Measurements from ENCODE around the gene ZSCAN26.
"Not testable (repeated sequence)": the region's sequence is repeated elsewhere in the genome, so short reads cannot be mapped to it uniquely, and the experiment has no call there.

ZSCAN26 gene

DNA sequence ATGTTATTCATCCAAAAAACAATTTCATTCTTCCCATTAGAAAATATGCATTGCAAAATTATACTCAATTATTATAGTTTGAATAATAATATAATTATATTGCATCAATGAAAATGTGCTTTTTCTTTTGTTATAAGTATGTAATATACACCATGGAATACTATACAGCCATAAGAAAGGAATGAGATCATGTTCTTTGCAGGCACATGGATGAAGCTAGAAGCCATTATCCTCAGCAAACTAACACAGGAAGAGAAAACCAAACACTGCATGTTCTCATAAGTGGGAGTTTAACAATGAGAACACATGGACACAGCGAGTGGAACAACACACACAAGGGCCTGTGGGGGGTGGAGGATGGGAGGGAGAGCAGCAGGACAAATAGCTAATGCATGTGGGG lies 9.9 kb upstream of the ZSCAN26 start:
- no peak for DNase-seq

DNA sequence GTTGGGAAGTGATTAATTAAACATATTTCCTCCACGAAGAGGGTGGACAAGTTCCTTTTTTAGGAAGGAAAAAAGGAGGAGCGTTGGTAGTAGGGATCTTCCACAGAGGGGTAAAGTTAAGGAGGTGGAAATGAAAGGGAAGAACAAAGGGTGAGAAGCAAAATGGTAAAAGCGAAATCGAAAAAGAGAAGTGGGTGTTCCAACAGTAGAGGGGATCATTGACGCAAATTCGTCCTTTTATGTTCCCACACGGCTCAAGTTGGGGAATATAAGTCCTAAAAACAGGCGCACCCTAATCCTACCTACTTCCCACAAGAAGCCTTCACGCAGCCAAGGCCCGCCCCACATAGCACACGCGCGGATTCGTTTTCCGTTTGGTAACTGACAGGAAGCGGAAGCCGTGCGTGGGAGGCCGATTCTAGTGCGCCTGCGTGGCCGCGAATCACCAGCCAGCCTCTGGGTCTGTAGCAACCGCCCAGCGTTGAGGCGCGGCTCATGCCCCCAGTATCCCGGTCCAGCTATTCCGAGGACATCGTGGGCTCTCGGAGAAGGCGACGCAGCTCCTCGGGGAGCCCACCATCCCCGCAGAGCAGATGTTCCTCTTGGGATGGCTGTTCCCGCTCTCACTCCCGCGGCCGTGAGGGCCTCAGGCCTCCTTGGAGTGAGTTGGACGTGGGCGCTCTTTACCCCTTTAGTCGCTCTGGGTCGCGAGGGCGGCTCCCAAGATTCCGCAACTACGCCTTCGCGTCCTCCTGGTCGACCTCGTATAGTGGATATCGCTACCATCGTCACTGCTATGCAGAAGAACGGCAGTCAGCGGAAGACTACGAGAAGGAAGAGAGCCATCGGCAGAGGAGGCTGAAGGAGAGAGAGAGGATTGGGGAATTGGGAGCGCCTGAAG lies 7.8 kb upstream of the ZSCAN26 start, which contains the start of gene NKAPL:
NKAPL (plus strand) TSS at position 421 of the 901 bp plus-strand sequence; CDS start at position 496, 75 bp downstream.
- DNase-seq, result no peak

DNA sequence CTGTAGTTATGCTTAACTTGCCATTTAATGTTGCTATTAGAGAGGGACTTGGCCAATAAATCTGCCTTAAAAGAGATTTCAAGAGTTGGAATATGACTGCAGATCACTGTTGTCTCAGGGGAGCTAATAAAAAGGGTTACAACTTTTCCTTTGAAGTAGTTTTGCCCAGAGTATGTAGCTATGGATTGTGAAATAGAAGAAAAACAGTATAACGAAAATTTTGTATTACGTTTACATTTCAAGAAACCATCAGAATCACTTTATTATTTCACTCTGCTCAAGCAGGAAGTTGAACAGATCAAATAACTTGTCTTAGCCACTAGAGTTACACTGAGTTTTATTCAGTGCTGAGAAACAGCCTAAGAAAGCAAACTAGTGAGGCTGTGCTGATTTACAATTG lies 3.0 kb upstream of the ZSCAN26 start:
- DNase-seq, result no peak

DNA sequence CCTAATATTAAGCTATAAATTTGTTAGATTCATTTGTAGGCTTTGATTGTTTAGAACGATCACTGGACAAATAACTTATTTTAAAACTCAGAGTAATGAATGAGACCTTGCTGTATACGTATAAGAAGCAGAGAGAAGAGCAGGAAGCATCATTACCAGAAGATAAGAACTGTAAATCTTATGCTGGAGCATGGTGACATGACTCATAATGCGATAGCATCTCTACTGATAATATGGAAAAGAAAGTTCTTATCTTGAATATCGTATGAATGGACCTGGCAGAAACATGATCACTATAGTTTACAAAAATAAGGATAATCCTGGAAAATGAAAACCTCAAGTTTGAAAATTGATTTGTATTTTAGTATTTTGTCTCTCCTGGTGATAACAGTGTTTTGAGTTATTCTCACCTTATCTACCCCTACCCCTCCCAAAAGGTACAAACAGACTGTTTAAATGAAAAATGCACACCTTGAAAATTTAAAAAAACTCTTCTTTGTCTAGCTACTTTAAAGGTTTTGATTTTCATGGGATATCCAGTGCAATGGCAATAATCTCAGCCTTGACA lies 2.0 kb upstream of the ZSCAN26 start:
- no peak for DNase-seq

DNA sequence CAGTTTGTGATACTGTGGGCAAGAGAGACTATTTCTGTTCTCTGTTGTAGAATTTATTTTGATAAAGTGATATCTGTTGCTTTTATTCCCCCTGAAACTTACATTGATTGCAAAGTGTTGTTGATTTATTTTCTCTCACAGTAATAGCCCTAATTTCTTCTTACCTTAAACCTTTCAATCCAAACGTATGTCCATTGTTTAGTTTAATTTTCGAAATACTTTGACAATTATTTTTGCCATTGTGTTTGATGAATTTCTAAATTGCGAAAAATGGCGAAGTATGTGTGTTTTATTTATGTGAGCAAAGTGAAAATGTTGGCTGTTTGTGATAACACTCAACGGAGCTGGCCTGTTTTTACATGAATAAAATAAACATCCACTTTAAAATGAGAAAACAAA lies 381 bp upstream of the ZSCAN26 start:
- no peak for DNase-seq

DNA sequence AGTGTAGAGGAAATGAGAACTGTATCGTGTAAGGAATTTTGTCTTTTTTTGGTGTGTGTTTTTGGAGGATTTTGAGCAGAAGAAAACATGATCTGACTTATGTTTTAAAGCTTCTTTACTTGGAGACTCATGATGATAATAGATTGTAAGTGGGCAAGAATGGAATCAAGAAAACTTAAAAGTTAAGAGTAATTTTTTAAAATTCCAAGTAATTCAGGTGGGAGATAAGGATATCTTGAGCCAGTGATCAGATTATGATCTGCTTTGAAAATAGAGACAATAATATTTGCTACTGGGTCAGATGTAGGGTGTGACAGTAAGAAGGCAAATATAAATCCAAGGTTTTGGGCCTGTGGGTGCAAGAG lies 734 bp downstream of the ZSCAN26 start:
- DNase-seq, result no peak

DNA sequence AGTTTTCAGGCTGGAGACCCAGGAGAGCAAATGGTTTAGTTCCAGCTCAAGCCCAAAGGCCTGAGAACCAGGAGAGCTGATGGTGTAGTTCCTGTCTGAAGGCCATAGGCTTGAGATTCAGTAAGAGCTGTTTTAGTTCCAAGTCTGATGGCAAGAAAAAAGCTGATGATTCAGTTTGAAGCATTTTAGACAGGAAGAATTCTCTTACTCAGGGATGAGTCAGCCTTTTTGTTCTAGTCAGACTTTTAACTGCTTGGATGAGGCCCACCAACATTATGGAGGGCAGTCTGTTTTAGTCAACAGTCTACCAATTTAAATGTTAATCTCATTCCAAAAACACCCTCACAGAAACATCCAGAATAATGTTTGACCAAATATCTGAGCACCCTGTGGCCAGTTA lies 2.5 kb downstream of the ZSCAN26 start:
- no peak for DNase-seq

DNA sequence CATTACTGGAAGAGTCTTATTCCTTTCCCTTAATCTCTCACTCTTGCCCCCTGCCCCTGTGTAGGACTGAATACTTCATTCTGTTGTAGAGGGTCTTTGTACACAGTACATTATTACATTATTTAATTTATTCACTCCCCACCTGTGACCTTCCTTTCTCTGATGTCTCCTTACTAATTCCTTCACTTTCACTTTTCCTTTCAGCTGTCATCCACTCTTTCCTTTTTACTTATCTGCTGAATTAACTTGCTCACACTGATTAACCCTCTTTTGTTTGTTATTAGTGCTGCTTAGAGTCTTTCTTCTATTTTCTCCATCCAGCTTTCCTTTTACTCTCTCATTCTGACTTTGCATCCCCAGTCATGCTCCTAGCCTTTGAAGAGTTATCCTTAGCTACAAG lies 7.9 kb downstream of the ZSCAN26 start:
- no peak for DNase-seq

DNA sequence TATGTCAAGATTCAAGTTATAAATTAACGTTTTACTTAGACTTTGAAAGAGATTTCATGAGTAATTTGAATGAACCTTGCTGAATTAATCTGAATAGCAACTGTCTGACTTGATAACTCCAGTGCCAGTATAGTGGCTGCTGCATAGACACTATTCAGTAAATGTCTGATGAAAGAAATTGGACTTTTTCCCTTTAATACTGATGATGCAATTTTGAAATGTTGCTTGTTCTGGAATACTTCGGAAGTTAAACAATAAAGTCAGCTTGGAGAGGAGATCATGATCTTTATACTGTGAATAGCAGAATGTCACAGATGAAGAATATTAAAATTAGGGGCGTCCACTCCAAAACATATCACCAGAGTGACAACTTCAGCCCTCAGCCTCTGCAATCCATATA lies 10.8 kb downstream of the ZSCAN26 start:
- no peak for DNase-seq

DNA sequence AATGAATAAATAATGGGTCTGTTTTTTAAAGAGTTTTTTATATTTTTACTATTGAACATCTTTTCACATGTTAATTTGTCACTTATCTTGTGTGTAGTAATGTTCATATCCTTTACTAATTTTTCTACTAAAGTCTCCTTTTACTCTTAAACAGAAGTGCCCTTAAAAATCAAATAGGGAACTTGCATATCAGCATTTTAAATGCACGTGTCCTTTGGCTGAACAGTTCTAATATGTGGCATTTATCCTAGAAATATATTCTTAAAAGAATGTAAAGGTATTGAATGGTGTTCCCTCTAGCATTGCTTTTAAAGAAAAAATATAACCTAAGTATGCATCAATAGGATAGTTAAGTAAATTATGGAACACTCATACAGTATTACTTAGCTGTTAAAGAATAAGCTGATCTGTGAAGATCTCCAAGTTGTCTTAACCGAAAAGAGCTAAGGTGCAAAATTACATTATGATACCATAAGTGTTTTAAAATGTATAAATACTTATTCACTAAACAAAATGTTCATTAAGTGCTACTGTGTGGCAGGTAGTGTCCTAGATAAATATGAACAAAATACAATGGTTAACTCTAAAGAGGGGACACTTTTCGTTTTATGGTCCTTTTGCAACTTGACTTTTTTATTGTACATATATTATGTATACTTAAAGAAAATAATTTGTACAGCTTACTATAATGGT lies 13.8 kb downstream of the ZSCAN26 start:
- no peak for DNase-seq

DNA sequence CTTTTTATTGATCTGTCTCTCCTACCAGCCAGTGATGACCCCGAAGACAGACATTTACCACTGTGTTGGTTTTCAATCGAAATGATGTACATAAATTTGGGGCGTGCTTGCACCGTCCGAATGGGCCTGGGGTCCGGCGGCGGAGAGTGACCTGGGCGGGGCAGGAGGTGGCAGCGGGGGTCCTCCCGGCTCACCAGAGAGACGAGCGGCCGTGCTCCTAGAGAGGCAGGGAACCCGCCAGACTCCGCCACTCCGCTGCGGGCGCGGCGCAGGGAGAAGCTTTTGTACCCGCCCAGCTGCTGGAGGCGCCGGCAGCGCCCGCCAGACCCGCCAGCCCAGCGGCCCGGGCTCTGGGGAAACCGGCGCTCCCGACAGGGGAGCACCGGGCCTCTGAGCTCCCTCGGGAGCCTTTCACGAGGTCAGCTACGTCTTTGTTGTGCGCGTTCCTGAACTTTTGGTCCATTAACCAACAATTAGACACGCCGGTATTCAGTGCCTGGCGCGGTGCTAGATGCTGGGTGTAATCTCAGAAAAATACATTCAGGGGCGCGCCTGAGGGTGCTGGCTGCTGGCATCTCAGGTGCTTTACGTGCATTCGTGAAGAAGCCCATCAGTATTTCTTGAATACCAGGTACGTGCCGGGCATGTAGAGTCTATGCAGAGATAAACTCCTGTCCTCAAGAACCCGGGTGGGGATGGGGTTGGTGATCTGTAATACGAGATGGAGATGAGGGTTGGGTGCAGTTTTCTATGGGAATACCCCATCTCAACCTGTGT lies 14.5 kb downstream of the ZSCAN26 start, which contains the start of gene PGBD1:
PGBD1 (plus strand) TSS at position 285 of the 777 bp plus-strand sequence. CDS start 2,242 bp downstream, outside the sequence.
- DNase-seq, result peak in 1 of 2 experiments; percentile 29

DNA sequence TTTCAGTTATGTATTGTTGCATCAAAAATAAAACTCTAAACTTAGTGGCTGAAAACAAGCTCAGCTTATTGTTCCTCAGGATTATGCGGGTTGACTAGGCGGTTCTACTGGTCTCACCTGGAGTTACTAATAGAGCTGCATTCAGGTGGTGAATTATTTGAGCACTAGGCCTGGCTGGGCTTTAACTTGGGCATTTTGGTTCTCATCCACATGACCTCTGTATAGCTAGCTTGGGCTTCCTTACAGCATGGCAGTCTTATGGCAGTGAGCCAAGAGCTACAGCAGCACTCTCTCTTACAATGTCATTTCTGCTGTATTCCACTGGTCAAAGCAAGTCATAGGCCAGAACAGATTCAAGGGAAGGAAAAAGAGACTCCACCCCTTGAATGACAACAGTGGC lies 16.0 kb downstream of the ZSCAN26 start:
- DNase-seq, result no peak

DNA sequence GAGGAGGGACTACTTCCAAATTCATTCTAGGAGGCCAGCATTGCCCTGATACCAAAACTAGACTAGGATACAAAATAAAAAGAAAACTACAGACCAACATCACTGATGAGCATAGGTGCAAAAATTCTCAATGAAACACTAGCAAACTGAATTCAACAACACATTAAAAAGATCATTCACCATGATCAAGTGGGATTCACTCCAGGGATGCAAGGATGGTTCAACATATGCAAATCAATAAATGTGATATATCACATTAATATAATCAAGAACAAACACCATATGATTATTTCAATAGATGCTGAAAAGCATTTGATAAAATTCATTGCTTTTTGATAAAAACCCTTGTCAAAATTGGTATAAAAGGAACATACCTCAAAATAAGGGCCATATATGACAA lies 24.6 kb downstream of the ZSCAN26 start:
- no peak for DNase-seq

DNA sequence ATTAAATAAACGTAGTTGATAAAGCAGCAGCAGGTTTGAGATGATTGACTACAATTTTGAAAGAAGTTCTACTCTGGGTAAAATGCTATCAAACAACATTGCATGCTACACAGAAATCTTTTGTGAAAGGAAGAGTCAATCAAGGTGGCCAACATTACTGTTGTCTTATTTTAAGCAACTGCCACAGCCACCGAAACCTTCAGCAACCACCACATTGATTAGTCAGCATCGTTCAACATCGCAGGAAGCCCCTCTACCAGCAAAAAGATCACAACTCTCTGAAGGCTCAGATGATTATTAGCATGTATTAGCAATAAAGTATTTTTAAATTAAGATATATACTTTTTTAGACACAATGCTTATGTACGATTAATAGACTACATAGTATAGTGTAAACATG lies 28.4 kb downstream of the ZSCAN26 start:
- no peak for DNase-seq

DNA sequence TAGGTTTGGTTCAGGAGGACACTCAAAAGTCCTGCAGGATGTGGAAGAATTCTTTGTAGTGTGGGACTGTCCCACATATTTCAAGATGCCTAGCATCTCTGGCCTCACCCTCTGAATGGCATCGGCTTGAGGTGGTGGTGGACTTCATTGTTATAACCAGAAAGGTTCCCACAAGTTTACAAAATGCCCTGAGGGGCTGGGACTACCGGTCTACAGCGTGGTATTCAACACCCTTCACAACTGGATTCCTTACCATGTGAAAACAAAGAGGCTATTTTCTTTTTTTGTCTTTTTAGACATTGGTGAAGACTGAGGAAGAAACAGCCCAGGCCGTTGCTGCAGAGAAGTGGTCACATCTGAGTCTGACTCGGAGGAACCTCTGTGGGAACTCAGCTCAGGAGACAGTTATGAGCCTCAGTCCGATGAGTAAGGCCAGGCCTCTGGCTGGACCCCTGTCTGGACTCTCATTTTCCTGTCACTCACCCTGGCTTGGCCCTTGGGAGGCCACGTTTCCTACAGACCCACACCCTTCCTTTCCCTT lies 29.6 kb downstream of the ZSCAN26 start:
- DNase-seq, result no peak

DNA sequence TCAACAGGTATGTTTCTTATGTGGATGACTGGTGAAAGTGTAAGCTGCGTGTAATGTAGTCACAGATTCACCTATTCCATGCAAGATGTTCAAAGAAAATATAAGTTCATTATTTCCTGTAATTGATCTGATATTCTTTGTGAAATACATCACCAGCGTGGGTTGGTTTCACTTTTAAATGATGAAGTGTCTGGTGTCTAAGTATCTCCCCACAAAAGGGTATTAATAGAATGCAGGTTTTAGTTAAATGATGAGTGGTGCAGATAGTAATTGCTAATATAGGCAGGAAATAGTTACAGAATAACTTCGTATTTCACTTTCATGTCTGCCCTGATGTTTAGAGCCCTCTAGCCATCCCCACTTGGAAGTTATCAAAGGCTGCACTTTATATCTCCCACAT lies 36.6 kb downstream of the ZSCAN26 start:
- DNase-seq, result no peak

DNA sequence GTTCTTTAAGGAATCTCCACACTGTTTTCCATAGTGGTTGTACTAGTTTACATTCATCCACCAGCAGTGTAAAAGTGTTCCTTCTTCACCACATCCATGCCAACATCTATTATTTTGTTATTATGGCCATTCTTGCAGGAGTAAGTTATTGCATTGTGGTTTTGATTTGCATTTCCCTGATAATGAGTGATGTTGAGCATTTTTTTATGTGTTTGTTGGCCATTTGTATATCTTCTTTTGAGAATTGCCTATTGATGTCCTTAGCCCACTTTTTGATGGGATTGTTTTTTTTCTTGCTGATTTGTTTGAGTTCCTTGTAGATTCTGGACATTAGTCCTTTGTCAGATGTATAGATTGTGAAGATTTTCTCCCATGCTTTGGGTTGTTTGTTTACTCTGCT lies 39.4 kb downstream of the ZSCAN26 start:
- not testable (repeated sequence) for DNase-seq

DNA sequence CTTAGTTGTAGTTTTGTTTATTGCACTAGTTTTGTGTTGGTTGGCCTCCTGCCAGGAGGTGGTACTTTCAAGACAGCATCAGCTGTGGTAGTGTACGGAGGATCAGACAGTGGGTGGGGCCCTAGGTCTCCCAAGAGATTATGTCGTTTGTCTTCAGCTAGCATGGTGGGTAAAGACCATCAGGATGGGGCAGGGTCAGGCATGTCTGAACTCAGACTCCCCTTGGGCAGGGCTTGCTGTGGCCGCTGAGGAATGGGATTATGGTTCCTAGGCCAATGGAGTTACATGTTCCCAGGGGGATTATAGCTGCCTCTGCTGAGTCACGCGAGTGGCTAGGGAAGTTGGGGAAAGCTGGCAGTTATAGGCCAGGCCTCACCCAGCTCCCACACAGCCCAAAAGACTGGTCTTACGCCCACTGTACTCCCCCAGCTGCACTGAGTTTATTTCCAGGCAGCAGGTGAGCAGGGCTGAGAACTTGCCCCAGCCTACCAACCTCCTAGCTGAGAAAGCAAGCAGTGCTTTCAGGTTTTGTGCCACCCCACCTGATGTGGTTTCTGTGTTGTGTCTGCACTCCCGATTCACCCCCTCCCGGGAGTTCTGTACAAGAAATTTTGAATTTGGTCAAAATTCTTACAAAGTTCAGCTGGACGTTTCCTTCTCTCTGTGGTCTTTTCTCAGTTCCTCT lies 44.3 kb downstream of the ZSCAN26 start:
- no peak for DNase-seq

DNA sequence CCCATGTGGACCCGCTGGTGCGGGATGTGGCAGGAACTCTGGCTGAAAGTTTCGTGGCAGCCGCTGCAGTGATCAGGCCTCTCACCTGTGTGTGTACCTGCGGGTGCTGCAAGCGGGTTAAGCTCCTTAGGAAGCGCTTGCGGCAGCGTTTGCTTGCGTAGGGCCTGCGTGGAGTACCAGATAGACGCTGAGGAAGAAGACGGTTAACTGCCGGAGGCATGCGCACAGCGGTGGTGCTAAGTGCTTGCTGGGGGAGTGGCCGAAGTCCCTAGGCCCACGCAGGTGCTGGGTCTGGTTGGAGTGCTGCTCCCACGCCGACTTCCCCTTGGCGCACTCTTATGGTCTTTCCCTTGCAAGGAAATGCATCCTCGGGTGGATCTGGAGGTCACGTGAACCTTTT lies 46.0 kb downstream of the ZSCAN26 start:
- no peak for DNase-seq

DNA sequence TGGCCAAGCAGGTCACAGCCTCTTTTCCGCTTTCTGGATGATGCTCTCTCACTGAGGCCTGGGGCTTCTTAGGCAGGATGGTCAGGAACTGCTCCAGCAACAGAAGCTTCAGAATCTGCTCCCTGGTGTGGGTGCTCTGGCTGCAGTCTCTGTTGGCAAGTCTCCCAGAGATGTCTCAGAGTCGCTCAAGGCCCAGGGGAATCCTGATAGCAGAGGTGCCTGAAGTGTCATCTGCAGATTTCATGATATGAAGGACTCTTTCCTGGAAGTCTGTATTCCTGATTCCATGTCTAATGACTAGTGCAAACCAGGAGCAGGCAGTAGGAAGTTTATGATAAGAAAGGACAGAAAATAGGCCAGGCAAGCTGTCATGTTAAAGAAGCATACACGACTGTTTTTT lies 48.7 kb downstream of the ZSCAN26 start:
- no peak for DNase-seq

DNA sequence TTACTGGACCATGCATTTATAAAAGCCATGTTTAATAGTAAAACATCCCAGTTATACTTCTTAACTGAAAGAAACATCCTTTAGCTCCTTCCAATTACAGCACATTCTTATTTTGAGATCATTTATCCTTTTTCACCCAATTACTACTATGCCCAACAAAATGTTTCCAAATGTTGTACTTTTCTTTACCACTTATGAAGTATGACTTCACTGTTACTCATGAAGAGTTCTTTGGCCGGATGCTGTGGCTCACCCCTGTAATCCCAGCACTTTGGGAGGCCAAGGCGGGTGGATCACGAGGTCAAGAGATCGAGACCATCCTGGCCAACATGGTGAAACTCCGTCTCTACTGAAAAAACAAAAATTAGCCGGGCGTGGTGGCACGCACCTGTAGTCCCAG lies 50.9 kb downstream of the ZSCAN26 start:
- DNase-seq, result not testable (repeated sequence)

DNA sequence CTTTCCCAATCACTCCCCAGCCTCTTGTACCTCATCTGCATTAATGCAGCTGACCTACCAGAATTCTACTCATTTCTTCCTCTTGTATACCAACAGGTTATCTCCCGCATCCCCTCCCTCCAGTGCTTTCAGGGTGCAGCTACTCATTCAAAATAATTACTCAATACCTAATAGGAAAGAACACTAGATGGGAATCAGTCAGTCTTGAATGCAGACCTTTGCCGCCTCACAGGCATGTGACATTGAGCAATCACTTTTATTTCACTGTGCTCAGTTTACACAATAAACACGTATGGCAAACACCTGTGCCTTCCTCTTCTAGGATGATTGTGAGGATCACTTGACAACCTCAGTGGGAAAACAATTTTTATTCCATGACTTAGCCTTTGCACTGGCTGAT lies 55.7 kb downstream of the ZSCAN26 start:
- DNase-seq, result no peak

Data from cerebellar nuclear complex (tissue), 1 donor.